Activated CD4-positive, alpha-beta T cell treated with anti-CD3 and anti-CD28 coated beads, Interleukin-2, amount 10 ng/mL, durations not matched to agents 24 days and 14 days (primary cell): ENCODE measurements around the gene MTIF2. TPM values are rescaled to one million over a fixed set of nuclear protein-coding genes. Genes with fewer than 3 reads are reported as not detected.
A peak's percentile ranks its signal among the peaks of the same experiment; 100 is the strongest.
"Not testable (repeated sequence)": the region's sequence is repeated elsewhere in the genome, so short reads cannot be mapped to it uniquely, and the experiment has no call there.

Experiments
- DNase-seq: peaks from one replicate; pipeline ENCODE4 v3.0.0; 2022
- H3K27ac Mint-ChIP-seq: one replicate; pipeline ENCODE4 v1.8.0; 2022; ENCODE audit warnings: mild to moderate bottlenecking, mixed read lengths
- H3K27me3 Mint-ChIP-seq: one replicate; pipeline ENCODE4 v1.8.0; 2022; ENCODE audit warnings: mixed read lengths
- H3K36me3 Mint-ChIP-seq: one replicate; pipeline ENCODE4 v1.8.0; 2022; ENCODE audit warnings: low read depth, mild to moderate bottlenecking, mixed read lengths
- H3K4me1 Mint-ChIP-seq: one replicate; pipeline ENCODE4 v1.8.0; 2021; ENCODE audit warnings: mixed read lengths
- H3K4me3 Mint-ChIP-seq: one replicate; pipeline ENCODE4 v1.8.0; 2022; ENCODE audit warnings: mild to moderate bottlenecking, moderate library complexity, mixed read lengths
- H3K9me3 Mint-ChIP-seq: one replicate; pipeline ENCODE4 v1.8.0; 2021; ENCODE audit warnings: mixed read lengths
- intact Hi-C: fragments of 100-400 bp; cut with micrococcal nuclease; formaldehyde crosslinking; loops from one replicate; pipeline ENCODE4 v1.15.1; 2023
- total RNA-seq: library from RNA; stranded (reverse); gene quantifications from 2 replicates; pipeline ENCODE4 v1.2.3, GENCODE V29; 2022

Gene MTIF2
- total RNA-seq, 1 donor from 2014 or later: 45.7 TPM

DNA sequence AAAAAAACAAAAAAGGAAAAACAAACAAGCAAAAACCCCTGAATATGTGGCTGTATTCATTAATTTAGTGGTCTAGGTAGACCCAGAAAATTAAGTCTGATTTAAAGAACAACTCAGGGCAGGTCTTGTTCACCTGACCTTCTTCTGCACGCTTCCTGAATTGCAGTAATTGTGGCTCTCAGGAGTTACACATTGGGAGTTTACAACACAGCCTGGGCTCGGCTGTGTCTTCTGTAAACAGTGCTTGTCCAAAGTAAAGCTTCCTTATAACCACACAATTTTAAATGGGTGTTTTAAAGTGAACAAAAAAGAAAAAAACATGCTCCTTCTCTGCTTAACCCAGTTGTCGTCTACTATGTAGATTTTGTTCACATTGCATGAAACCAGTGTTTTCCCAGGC lies 8.3 kb upstream of the MTIF2 start:
- intact Hi-C loops: no loop called here
- no peaks in the 10 kb centered on the region for H3K9me3 Mint-ChIP-seq
- no peaks in the 10 kb centered on the region for H3K36me3 Mint-ChIP-seq
- H3K4me1 Mint-ChIP-seq: peaks cover 3% of the 10 kb centered on the region
- DNase-seq: no peak
- H3K4me3 Mint-ChIP-seq: no peak overlapping the region
- no peak overlapping the region for H3K27ac Mint-ChIP-seq
- H3K27me3 Mint-ChIP-seq: peaks cover 4% of the 10 kb centered on the region

DNA sequence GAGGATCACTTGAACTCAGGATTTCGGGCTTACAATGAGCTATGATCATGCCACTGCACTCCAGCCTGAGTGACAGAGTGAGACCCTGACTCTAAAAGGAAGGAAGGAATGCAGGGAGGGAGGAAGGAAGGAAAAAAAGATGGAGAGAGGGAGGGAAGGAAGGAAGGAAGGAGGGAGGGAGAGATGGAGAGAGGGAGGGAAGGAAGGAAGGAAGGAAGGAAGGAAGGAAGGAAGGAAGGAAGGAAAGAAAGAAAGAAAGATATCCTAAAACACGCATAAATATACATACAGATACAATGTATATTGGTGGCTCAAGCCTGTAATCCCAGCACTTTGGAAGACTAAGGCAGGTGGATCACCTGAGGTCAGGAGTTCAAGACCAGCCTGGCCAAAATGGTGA lies 5.3 kb upstream of the MTIF2 start:
- intact Hi-C loops, H3K27me3 Mint-ChIP-seq, H3K9me3 Mint-ChIP-seq, H3K27ac Mint-ChIP-seq, H3K4me3 Mint-ChIP-seq, DNase-seq, H3K4me1 Mint-ChIP-seq, H3K36me3 Mint-ChIP-seq: not testable (repeated sequence)

DNA sequence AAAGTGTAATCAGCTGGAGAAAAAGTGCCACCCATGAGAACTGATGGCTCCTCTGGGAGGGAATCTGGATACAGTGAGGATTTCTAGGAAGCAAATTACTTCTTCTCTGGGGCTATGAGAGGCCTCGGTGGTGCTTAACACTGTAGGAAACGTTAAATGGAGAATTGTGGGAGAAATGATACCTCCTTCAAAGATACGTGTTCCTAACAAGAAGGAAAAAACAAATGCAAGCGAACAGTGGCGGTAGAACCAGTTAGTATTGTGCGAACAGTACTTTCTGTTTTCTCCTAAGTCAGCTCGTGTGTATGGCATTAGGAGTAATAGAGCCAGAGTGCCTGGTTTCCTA lies 587 bp upstream of the MTIF2 start:
- intact Hi-C loops: loop anchor here (1.0 to 5.0 kb wide), 6 partner anchors 13 to 348 kb away; partner anchors contain the start of genes CLHC1, PPP4R3B, RPS27A and RTN4
- Mint-ChIP-seq H3K9me3 (no peaks in the 10 kb centered on the region), H3K27me3 (peaks cover 4% of the 10 kb centered on the region), H3K36me3 (peaks cover 12% of the 10 kb centered on the region), H3K27ac (peak overlapping the region; percentile 95), H3K4me1 (peaks cover 7% of the 10 kb centered on the region), H3K4me3 (peak overlapping the region; percentile 96)
- peak; percentile 65 for DNase-seq

GRCh38 chr2:55268288-55268906 lies 634 bp downstream of the MTIF2 start:
- H3K4me1 Mint-ChIP-seq: peaks cover 7% of the 10 kb centered on the region
- peaks cover 22% of the 10 kb centered on the region for H3K36me3 Mint-ChIP-seq

DNA sequence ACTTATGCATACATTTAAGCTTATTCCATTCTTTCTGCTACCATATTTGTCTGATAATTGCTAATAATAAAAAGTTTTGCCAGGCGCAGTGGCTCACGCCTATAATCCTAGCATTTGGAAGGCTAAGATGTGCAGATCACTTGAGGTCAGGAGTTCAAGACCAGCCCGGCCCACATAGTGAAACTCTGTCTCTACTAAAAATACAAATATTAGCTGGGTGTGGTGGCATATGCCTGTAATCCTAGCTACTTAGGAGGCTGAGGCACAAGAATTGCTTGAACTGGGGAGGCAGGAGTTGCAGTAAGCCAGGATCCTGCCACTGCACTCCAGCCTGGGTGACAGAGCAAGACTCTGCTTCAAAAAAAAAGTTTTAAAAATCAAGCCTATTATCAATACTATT lies 9.4 kb downstream of the MTIF2 start:
- H3K4me3 Mint-ChIP-seq, intact Hi-C loops, H3K27ac Mint-ChIP-seq, H3K4me1 Mint-ChIP-seq, H3K27me3 Mint-ChIP-seq, DNase-seq, H3K9me3 Mint-ChIP-seq: not testable (repeated sequence)
- H3K36me3 Mint-ChIP-seq: peaks cover 25% of the 10 kb centered on the region

More at GRCh38 chr2:55268288-55268906, 634 bp downstream of the MTIF2 start:
- no peak for DNase-seq
- Mint-ChIP-seq H3K27me3 (peaks cover 2% of the 10 kb centered on the region), H3K9me3 (no peaks in the 10 kb centered on the region), H3K4me3 (peak overlapping the region; percentile 96), H3K27ac (peak overlapping the region; percentile 95)
- intact Hi-C loops: loop anchor here (5.0 kb wide), 2 partner anchors 44 to 349 kb away; partner anchors contain the start of gene PPP4R3B

- intact Hi-C loops: no loop called here
- Mint-ChIP-seq H3K4me1 (no peaks in the 10 kb centered on the region), H3K27ac (no peak overlapping the region), H3K36me3 (peaks cover 29% of the 10 kb centered on the region), H3K9me3 (no peaks in the 10 kb centered on the region), H3K27me3 (no peaks in the 10 kb centered on the region), H3K4me3 (no peak overlapping the region)
- DNase-seq: no peak
These were observed 16.2 kb downstream of the MTIF2 start for GRCh38 chr2:55252832-55253231.

DNA sequence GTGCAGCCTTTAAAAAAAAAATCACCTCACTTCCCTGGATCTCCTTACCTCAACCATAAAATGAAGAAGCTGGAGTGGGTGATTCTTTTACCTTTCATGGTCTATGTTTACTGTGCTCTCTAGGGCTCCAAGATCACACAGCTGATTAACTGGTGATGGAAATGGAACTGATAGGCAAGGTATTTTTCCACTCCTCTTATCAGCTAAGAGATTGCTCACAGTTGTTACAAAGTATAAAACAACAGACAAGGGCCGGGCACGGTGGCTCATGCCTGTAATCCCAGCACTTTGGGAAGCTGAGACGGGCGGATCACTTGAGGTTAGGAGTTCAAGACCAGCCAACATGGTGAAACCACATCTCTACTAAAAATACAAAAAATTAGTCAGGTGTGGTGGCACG lies 22.0 kb downstream of the MTIF2 start:
- no peaks in the 10 kb centered on the region for H3K9me3 Mint-ChIP-seq
- H3K27me3 Mint-ChIP-seq: no peaks in the 10 kb centered on the region
- peaks cover 36% of the 10 kb centered on the region for H3K36me3 Mint-ChIP-seq
- intact Hi-C loops: no loop called here
- no peak for DNase-seq
- H3K4me1 Mint-ChIP-seq: no peaks in the 10 kb centered on the region
- no peak overlapping the region for H3K27ac Mint-ChIP-seq
- H3K4me3 Mint-ChIP-seq: no peak overlapping the region

DNA sequence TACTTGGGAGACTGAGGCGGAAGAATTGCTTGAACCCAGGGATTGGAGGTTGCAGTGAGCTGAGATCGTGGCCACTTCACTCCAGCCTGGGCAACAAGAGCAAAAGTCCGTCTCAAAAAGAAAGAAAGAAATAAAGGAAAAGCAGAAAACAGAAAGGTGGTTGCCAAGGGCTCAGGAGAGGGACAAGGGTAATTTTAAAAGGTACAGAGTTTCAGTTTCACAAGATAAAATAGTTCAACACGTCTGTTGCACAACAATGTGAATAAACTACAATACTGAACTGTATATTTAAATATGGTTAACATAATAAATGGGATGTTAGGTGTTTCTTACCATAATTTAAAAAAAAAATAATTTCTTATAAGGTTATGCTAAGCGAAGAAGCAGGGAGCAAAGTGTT lies 23.6 kb downstream of the MTIF2 start:
- Mint-ChIP-seq H3K4me1 (no peaks in the 10 kb centered on the region), H3K9me3 (no peaks in the 10 kb centered on the region), H3K4me3 (no peak overlapping the region), H3K27me3 (no peaks in the 10 kb centered on the region), H3K36me3 (peaks cover 34% of the 10 kb centered on the region), H3K27ac (no peak overlapping the region)
- intact Hi-C loops: no loop called here
- DNase-seq: no peak

- no peak for DNase-seq
- H3K4me3 Mint-ChIP-seq: no peak overlapping the region
- peaks cover 36% of the 10 kb centered on the region for H3K36me3 Mint-ChIP-seq
- intact Hi-C loops: no loop called here
- peaks cover 2% of the 10 kb centered on the region for H3K4me1 Mint-ChIP-seq
- H3K27ac Mint-ChIP-seq: no peak overlapping the region
- H3K27me3 Mint-ChIP-seq: no peaks in the 10 kb centered on the region
- no peaks in the 10 kb centered on the region for H3K9me3 Mint-ChIP-seq
These were observed 26.4 kb downstream of the MTIF2 start for GRCh38 chr2:55242617-55243016.

GRCh38 chr2:55241582-55241981 lies 27.4 kb downstream of the MTIF2 start:
- H3K9me3 Mint-ChIP-seq, H3K4me3 Mint-ChIP-seq, H3K4me1 Mint-ChIP-seq, H3K27ac Mint-ChIP-seq, H3K27me3 Mint-ChIP-seq, intact Hi-C loops, DNase-seq: not testable (repeated sequence)
- peaks cover 33% of the 10 kb centered on the region for H3K36me3 Mint-ChIP-seq

DNA sequence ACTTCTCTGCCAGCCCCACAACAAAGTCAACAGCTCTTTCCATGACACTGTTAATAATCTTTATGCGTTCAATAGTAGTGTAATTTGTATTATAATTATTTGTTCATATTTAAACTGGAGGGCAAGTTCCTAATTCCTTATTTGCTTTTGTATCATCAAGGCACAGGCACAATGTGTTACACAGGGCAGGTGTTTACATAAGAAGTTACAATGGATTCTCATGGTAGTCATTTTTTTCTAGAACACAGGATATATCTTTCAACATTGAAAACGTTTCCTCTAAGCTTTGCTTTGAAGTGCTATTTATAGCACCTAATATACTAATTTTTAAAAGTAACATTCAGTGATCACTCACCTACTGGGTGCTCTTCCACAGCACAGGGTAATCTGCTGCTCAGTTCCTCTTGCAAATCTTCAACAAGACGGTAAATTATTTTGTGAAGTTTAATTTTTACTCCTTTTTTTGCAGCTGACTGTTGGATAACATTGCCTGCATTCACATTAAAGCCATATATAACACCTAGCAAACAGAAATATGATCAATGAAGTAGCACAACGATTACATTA lies 29.3 kb downstream of the MTIF2 start:
- Mint-ChIP-seq H3K36me3 (peaks cover 47% of the 10 kb centered on the region), H3K27ac (no peak overlapping the region), H3K9me3 (no peaks in the 10 kb centered on the region), H3K4me1 (peaks cover 11% of the 10 kb centered on the region), H3K27me3 (no peaks in the 10 kb centered on the region), H3K4me3 (no peak overlapping the region)
- no peak for DNase-seq
- intact Hi-C loops: no loop called here

DNA sequence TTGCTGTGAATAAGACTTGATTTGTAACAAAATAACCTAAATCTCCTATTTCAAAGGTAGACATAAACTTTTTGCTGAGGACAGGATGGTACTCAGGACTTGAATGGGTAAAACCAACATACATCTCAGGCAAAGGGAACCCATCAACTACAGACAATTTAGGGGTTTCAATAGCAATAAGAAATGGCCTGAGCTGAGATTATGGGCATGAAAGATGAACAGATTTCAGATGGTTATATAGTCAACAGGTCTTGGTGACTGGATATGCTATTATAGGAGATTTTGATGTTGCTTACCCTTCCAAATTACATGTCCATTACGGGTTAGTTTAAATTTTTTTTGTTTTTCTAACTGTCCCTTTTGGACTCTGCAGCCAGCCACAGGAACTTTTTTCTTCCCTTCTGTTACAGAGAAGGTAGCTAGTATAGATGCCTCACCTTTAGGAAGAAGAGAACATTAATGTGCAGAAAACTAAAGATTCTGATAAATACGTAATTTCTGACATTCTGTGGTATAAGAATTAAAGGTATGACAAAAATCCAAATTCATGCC lies 32.0 kb downstream of the MTIF2 start:
- no peaks in the 10 kb centered on the region for H3K9me3 Mint-ChIP-seq
- H3K4me1 Mint-ChIP-seq: peaks cover 23% of the 10 kb centered on the region
- H3K27me3 Mint-ChIP-seq: no peaks in the 10 kb centered on the region
- H3K4me3 Mint-ChIP-seq: no peak overlapping the region
- no peak for DNase-seq
- H3K36me3 Mint-ChIP-seq: peaks cover 59% of the 10 kb centered on the region
- intact Hi-C loops: no loop called here
- H3K27ac Mint-ChIP-seq: no peak overlapping the region

DNA sequence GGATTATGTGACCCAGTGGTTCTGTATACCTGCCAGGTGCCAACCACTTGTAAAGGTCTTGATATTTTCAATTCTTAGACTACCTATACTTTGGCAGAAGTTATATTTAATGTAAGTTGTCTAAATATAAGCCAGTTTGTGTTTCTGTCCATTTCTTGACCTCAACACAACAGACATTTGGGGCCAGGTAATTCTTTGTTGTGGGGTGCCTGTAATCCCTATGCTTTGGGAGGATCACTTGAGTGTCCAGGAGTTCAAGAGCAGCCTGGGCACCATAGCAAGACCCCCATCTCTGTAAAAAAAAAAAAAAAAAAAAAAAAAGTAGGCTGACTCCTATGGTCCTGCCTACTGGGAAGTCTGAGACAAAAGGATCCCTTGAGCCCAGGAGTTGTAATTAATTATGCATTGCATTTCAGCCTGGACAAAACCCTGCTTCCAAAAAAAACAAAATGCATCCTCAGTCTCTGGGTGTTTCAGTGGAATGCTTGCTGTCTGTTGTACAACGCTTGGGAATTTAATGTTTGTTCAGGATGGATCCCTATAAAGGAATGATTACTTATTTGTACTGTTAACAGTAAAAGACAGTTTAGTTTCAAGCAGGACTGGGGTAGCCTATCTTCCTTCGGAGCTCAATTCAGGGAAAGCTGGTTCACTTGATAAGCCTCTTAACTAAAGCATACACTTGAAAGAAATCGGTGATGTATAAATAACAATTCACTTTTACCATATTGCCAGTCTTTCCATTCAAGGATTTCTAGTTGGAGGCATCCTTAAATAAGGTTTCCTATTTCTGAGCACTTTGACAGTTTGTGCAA lies 33.1 kb downstream of the MTIF2 start:
- H3K27ac Mint-ChIP-seq: no peak overlapping the region
- H3K4me3 Mint-ChIP-seq: peak overlapping the region; percentile 91
- peaks cover 59% of the 10 kb centered on the region for H3K36me3 Mint-ChIP-seq
- intact Hi-C loops: no loop called here
- DNase-seq: no peak
- H3K4me1 Mint-ChIP-seq: peaks cover 27% of the 10 kb centered on the region
- H3K9me3 Mint-ChIP-seq: no peaks in the 10 kb centered on the region
- H3K27me3 Mint-ChIP-seq: no peaks in the 10 kb centered on the region

DNA sequence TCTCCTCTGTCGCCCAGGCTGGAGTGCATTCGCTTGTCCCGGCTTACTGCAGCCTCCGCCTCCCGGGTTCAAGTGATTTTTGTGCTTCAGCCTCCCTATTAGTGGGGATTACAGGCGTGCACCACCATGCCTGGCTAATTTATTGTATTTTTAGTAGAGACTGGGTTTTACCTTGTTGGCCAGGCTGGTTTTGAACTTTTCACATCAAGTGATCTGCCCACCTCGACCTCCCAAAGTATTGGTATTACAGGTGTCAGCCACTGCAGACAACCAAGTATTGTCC lies 35.4 kb downstream of the MTIF2 start:
- no peak for DNase-seq
- peak overlapping the region; percentile 95 for H3K27ac Mint-ChIP-seq
- H3K9me3 Mint-ChIP-seq: no peaks in the 10 kb centered on the region
- peaks cover 59% of the 10 kb centered on the region for H3K36me3 Mint-ChIP-seq
- intact Hi-C loops: loop anchor here (2.0 to 5.0 kb wide), 2 partner anchors 101 to 459 kb away; partner anchors contain the start of gene PNPT1
- H3K4me3 Mint-ChIP-seq: peak overlapping the region; percentile 91
- no peaks in the 10 kb centered on the region for H3K27me3 Mint-ChIP-seq
- H3K4me1 Mint-ChIP-seq: peaks cover 41% of the 10 kb centered on the region
